H9 (cell line): ENCODE data around the gene RHOV. TPM values are rescaled to one million over a fixed set of nuclear protein-coding genes. Genes with fewer than 3 reads are reported as not detected.

Source experiments
- DNase-seq: peaks from one replicate; pipeline ENCODE4 v3.0.0-alpha.2; 2017
- H2AFZ ChIP-seq: one replicate; pipeline ENCODE4 v1.6.1; 2013; ENCODE audit warnings: mild to moderate bottlenecking, low read length, control low read depth, moderate library complexity
- H2AK5ac ChIP-seq: 2 replicates; pipeline ENCODE4 v1.6.1; 2013; ENCODE audit warnings: low read length, control low read depth, mixed read lengths; ENCODE audit not compliant: insufficient read length
- H2BK120ac ChIP-seq: one replicate; pipeline ENCODE4 v1.6.1; 2013; ENCODE audit warnings: low read depth, mild to moderate bottlenecking, low read length, control low read depth, inconsistent platforms; ENCODE audit not compliant: poor library complexity, severe bottlenecking
- H2BK12ac ChIP-seq: 2 replicates; pipeline ENCODE4 v1.6.1; 2013; ENCODE audit warnings: low read length, control low read depth, mixed read lengths, low read depth; ENCODE audit not compliant: insufficient read length
- H2BK15ac ChIP-seq: 2 replicates; pipeline ENCODE4 v1.6.1; 2013; ENCODE audit warnings: low read depth, low read length, control low read depth
- H2BK20ac ChIP-seq: one replicate; pipeline ENCODE4 v1.6.1; 2013; ENCODE audit warnings: low read depth, mild to moderate bottlenecking, low read length, control low read depth, inconsistent platforms; ENCODE audit not compliant: poor library complexity, severe bottlenecking
- H2BK5ac ChIP-seq: 2 replicates; pipeline ENCODE4 v1.6.1; 2013; ENCODE audit warnings: low read length, control low read depth, mixed read lengths; ENCODE audit not compliant: insufficient read length
- H3K14ac ChIP-seq: 2 replicates; pipeline ENCODE4 v1.6.1; 2013; ENCODE audit warnings: low read length, control low read depth; ENCODE audit not compliant: insufficient read depth
- H3K18ac ChIP-seq: 2 replicates; pipeline ENCODE4 v1.6.1; 2013; ENCODE audit warnings: low read depth, mild to moderate bottlenecking, mixed read lengths, low read length, control low read depth; ENCODE audit not compliant: insufficient read length
- H3K23ac ChIP-seq: 2 replicates; pipeline ENCODE4 v1.6.1; 2013; ENCODE audit warnings: low read length, control low read depth, mixed read lengths, low read depth; ENCODE audit not compliant: insufficient read length
- H3K23me2 ChIP-seq: 2 replicates; pipeline ENCODE4 v1.6.1; 2013; ENCODE audit warnings: low read depth, mild to moderate bottlenecking, mixed read lengths, low read length, control low read depth; ENCODE audit not compliant: insufficient read length, poor library complexity, severe bottlenecking
- H3K27ac ChIP-seq: 2 replicates; pipeline ENCODE4 v1.5.1; 2013; ENCODE audit warnings: low read length, control low read depth, mixed read lengths, low read depth; ENCODE audit not compliant: insufficient read length
- H3K27me3 ChIP-seq: 2 replicates; pipeline ENCODE4 v1.6.1; 2013; ENCODE audit warnings: low read length, control low read depth, inconsistent platforms; ENCODE audit not compliant: insufficient read depth
- H3K4ac ChIP-seq: 2 replicates; pipeline ENCODE4 v1.6.1; 2013; ENCODE audit warnings: low read depth, mild to moderate bottlenecking, control low read depth, inconsistent platforms, low read length, moderate library complexity
- H3K4me1 ChIP-seq: 2 replicates; pipeline ENCODE4 v1.6.1; 2013; ENCODE audit warnings: low read length, control low read depth, inconsistent platforms; ENCODE audit not compliant: insufficient read depth
- H3K4me2 ChIP-seq: 2 replicates; pipeline ENCODE4 v1.6.1; 2013; ENCODE audit warnings: low read length, control low read depth, mixed read lengths; ENCODE audit not compliant: insufficient read length, insufficient read depth
- H3K56ac ChIP-seq: 2 replicates; pipeline ENCODE4 v1.6.1; 2013; ENCODE audit warnings: low read depth, mild to moderate bottlenecking, mixed read lengths, low read length, control low read depth; ENCODE audit not compliant: insufficient read length
- H3K79me1 ChIP-seq: 2 replicates; pipeline ENCODE4 v1.6.1; 2013; ENCODE audit warnings: low read depth, mild to moderate bottlenecking, moderate library complexity, low read length, control low read depth, inconsistent platforms; ENCODE audit not compliant: insufficient read depth, poor library complexity, severe bottlenecking
- H3K79me2 ChIP-seq: 2 replicates; pipeline ENCODE4 v1.6.1; 2013; ENCODE audit warnings: low read length, control low read depth, inconsistent platforms; ENCODE audit not compliant: insufficient read depth
- H3K9ac ChIP-seq: 2 replicates; pipeline ENCODE4 v1.6.1; 2013; ENCODE audit warnings: low read length, control low read depth, mixed read lengths; ENCODE audit not compliant: insufficient read length; ENCODE audit errors: extremely low read depth
- H3K9me3 ChIP-seq: one replicate; pipeline ENCODE4 v1.6.1; 2013; ENCODE audit warnings: low read depth, low read length, inconsistent platforms; ENCODE audit not compliant: control insufficient read depth
- H3T11ph ChIP-seq: one replicate; pipeline ENCODE4 v1.6.1; 2013; ENCODE audit warnings: mild to moderate bottlenecking, low read length, control low read depth, inconsistent platforms
- H4K20me1 ChIP-seq: one replicate; pipeline ENCODE4 v1.6.1; 2013; ENCODE audit not compliant: control insufficient read depth, insufficient read length, insufficient read depth
- H4K5ac ChIP-seq: 2 replicates; pipeline ENCODE4 v1.6.1; 2013; ENCODE audit warnings: low read depth, mild to moderate bottlenecking, mixed read lengths, low read length, control low read depth; ENCODE audit not compliant: insufficient read length
- H4K8ac ChIP-seq: replicated peaks from 2 replicates; pipeline ENCODE4 v1.6.1; 2013; ENCODE audit warnings: low read length, control low read depth, mixed read lengths, low read depth; ENCODE audit not compliant: insufficient read length
- H4K91ac ChIP-seq: 2 replicates; pipeline ENCODE4 v1.6.1; 2013; ENCODE audit warnings: low read depth, mild to moderate bottlenecking, moderate library complexity, mixed read lengths, low read length, control low read depth; ENCODE audit not compliant: insufficient read length
- H3K27ac Mint-ChIP-seq, 3 experiments: 2 replicates in 2 of 3; 3 replicates in 1 of 3; pipeline ENCODE4 v1.8.0; 2020 to 2021; ENCODE audit warnings: mixed read lengths in 3 of 3, mild to moderate bottlenecking in 1 of 3, moderate library complexity in 1 of 3
- H3K27me3 Mint-ChIP-seq: 2 replicates; pipeline ENCODE4 v1.8.0; 2021; ENCODE audit warnings: low read depth, mild to moderate bottlenecking, moderate library complexity, mixed read lengths
- H3K36me3 Mint-ChIP-seq, 3 experiments: 2 replicates in 2 of 3; 3 replicates in 1 of 3; pipeline ENCODE4 v1.8.0; 2020 to 2021; ENCODE audit warnings: low read depth in 3 of 3, mixed read lengths in 3 of 3; ENCODE audit not compliant: insufficient read depth in 1 of 3
- H3K4me1 Mint-ChIP-seq, 2 experiments: 2 replicates each; pipeline ENCODE4 v1.8.0; 2020; ENCODE audit warnings: mixed read lengths in 2 of 2
- H3K4me3 Mint-ChIP-seq, 2 experiments: 2 replicates in 1 of 2; 3 replicates in 1 of 2; pipeline ENCODE4 v1.8.0; 2020 to 2021; ENCODE audit warnings: mild to moderate bottlenecking in 2 of 2, mixed read lengths in 2 of 2, moderate library complexity in 1 of 2
- H3K9me3 Mint-ChIP-seq, 2 experiments: 2 replicates in 1 of 2; 3 replicates in 1 of 2; pipeline ENCODE4 v1.8.0; 2020; ENCODE audit warnings: mild to moderate bottlenecking in 2 of 2, mixed read lengths in 2 of 2, moderate library complexity in 1 of 2
- CTCF ChIP-seq: fragments of 200-600 bp; sonication (generic); conservative IDR thresholded peaks from 3 replicates; pipeline ENCODE4 v1.8.0; 2021; ENCODE audit warnings: antibody characterized with exemption, mild to moderate bottlenecking
- WGBS: extraction: QIAGEN DNeasy Blood & Tissue Kit; methylation state at CpG from one replicate; pipeline ENCODE4 v1.1.7; 2013; ENCODE audit warnings: missing lambda C conversion rate, low lambda C conversion rate, mixed read lengths; ENCODE audit not compliant: insufficient read length; ENCODE audit errors: extremely low coverage; 5-methylcytosine and 5-hydroxymethylcytosine counted together
- total RNA-seq: library from RNA; stranded (reverse); gene quantifications from 2 replicates; pipeline ENCODE4 v1.2.1, GENCODE V29; 2021

Gene RHOV
- total RNA-seq, 1 experiment from 2014 or later = 3.9 TPM

- Histone ChIP-seq H3K27me3 (peaks cover 12% of the 10 kb centered on the region; the same call in 1 of the 2 replicates), H3K9me3 (no peaks in the 10 kb centered on the region), H3K27ac (no peak overlapping the region), H2BK15ac (no peak overlapping the region), H2BK12ac (no peak overlapping the region), H3K14ac (no peak overlapping the region), H2AFZ (no peak overlapping the region), H2BK120ac (no peak overlapping the region), H4K8ac (no peak overlapping the region), H2AK5ac (no peak overlapping the region), H3K4me2 (no peak overlapping the region), H2BK20ac (no peak overlapping the region), H4K5ac (no peak overlapping the region), H2BK5ac (no peak overlapping the region), H4K20me1 (no peaks in the 10 kb centered on the region), H3T11ph (no peak overlapping the region), H3K4me1 (no peaks in the 10 kb centered on the region), H4K91ac (no peak overlapping the region), H3K4ac (no peak overlapping the region), H3K56ac (no peak overlapping the region), H3K79me2 (no peaks in the 10 kb centered on the region), H3K79me1 (no peaks in the 10 kb centered on the region), H3K18ac (no peak overlapping the region), H3K9ac (no peak overlapping the region), H3K23me2 (no peaks in the 10 kb centered on the region), H3K23ac (no peak overlapping the region)
- no peak for TF ChIP-seq CTCF
- Mint-ChIP-seq H3K27ac (no peak overlapping the region), H3K4me3 (no peak overlapping the region), H3K4me1 (peaks cover 7 to 13% of the 10 kb centered on the region in 2 experiments), H3K36me3 (no peaks in the 10 kb centered on the region; a peak in 1 of 7 replicates), H3K27me3 (peaks cover 87% of the 10 kb centered on the region), H3K9me3 (no peaks in the 10 kb centered on the region)
- no peak for DNase-seq
- WGBS = no CpG with 5 or more reads among the region's 19 CpGs
These were observed 44.9 kb upstream of the RHOV start for GRCh38 chr15:40918799-40919392.
